ENCODE data around the gene EDARADD.

DNA sequence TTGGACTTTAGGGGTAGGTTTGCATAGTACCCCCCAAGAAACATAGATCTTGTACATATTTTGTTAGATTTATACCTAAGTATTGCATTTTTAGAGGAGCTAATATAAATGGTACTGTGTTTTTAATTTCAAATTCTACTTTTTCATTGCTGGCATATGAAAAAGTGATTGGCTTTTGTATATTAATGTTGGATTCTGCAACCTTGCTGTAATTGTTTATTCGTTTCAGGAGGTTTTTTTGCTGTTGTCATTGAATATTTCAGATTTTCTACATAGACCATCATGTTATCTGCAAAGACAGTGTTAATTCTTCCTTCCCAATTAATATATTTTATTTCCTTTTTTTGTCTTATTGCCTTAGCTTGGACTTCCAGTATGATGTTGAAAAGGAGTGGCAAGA lies 23.0 kb upstream of the EDARADD start:
- TF ChIP-seq POLR2AphosphoS5 (IDR thresholded peaks at IDR 0.05; ENCODE audit: low read depth, low read length), result no peak
- TF ChIP-seq POLR2A (IDR thresholded peaks at IDR 0.05; ENCODE audit: low read depth, low read length), result no peak

Data from GM12892 (cell line).